GM12878 (cell line): ENCODE data around the gene SH2D2A. TPM values are rescaled to one million over a fixed set of nuclear protein-coding genes. Genes with fewer than 3 reads are reported as not detected.
A peak's percentile ranks its signal among the peaks of the same experiment; 100 is the strongest.

Source experiments
- ATAC-seq: fragments of 200-7000 bp; cut with Tn5 transposase; 3 replicates; pipeline ENCODE4 v1.9.1; 2020; ENCODE audit warnings: mild to moderate bottlenecking, moderate library complexity
- BruUV-seq: library from RNA; stranded (reverse); fragments of 400-500 nt; replicated peaks from 2 replicates; lab custom pipeline; 2021; lab: Mats Ljungman, UMichigan
- CTCF ChIA-PET: fragments of 300-600 bp; sonication (Branson Sonifier 250); formaldehyde crosslinking; extraction: SDS; loops from one replicate; lab custom pipeline; 2021; ENCODE audit warnings: inconsistent platforms; lab: Yijun Ruan, JAX
- POLR2A ChIA-PET: fragments of 350-600 bp; formaldehyde crosslinking; extraction: SDS; loops from one replicate; lab custom pipeline; 2021; ENCODE audit warnings: inconsistent platforms; lab: Charles Lee
- RAD21 ChIA-PET: fragments of 300-600 bp; sonication (Branson Sonifier 250); formaldehyde crosslinking; loops from one replicate; lab custom pipeline; 2023; ENCODE audit warnings: antibody characterized with exemption; ENCODE audit not compliant: unreplicated experiment; lab: Charles Lee
- SMC1A ChIA-PET: fragments of 300-600 bp; sonication (Branson Sonifier 250); formaldehyde crosslinking; loops from one replicate; lab custom pipeline; 2023; ENCODE audit not compliant: unreplicated experiment, uncharacterized antibody; lab: Charles Lee
- DNase-seq: peaks from one replicate; pipeline ENCODE4 v3.0.0-alpha.2; 2011; ENCODE audit warnings: low read depth, low spot score
- FAIRE-seq: peaks from 3 replicates; lab custom pipeline; 2011; peaks lifted over from hg19 to GRCh38; lab: Jason Lieb, UNC
- H2AFZ ChIP-seq: 2 replicates; pipeline ENCODE4 v1.6.0; 2011; ENCODE audit warnings: low read depth, low read length, control low read depth; ENCODE audit not compliant: control insufficient read depth
- H3K27ac ChIP-seq: 2 replicates; pipeline ENCODE4 v1.5.1; 2011; ENCODE audit warnings: control low read depth; ENCODE audit not compliant: control insufficient read depth, insufficient read depth
- H3K27me3 ChIP-seq, 2 experiments: replicated peaks in 1 of 2; 2 replicates each; pipeline versions ENCODE4 v1.6.0 to v1.6.1; 2011; ENCODE audit warnings: low read length in 1 of 2; ENCODE audit not compliant: control insufficient read depth in 2 of 2, insufficient read depth in 2 of 2
- H3K36me3 ChIP-seq, 2 experiments: 2 replicates each; pipeline ENCODE4 v1.5.1; 2011; ENCODE audit warnings: low read length in 1 of 2; ENCODE audit not compliant: control insufficient read depth in 2 of 2, insufficient read depth in 2 of 2
- H3K4me1 ChIP-seq: 2 replicates; pipeline ENCODE4 v1.6.1; 2011; ENCODE audit warnings: mild to moderate bottlenecking, low read length, moderate library complexity, mixed read lengths; ENCODE audit not compliant: control insufficient read depth, insufficient read depth
- H3K4me2 ChIP-seq: 2 replicates; pipeline ENCODE4 v1.6.0; 2011; ENCODE audit warnings: control low read depth; ENCODE audit not compliant: control insufficient read depth, insufficient read depth
- H3K4me3 ChIP-seq: fragments of 200-600 bp; sonication (generic); 2 replicates; pipeline ENCODE4 v1.5.1; 2016
- H3K79me2 ChIP-seq: 2 replicates; pipeline ENCODE4 v1.6.0; 2011; ENCODE audit warnings: low read length; ENCODE audit not compliant: control insufficient read depth, insufficient read depth
- H3K9ac ChIP-seq: 2 replicates; pipeline ENCODE4 v1.8.0; 2011; ENCODE audit warnings: low read length, control low read depth, mixed read lengths; ENCODE audit not compliant: control insufficient read depth, insufficient read depth
- H3K9me3 ChIP-seq: replicated peaks from 3 replicates; pipeline ENCODE4 v1.5.1; 2011; ENCODE audit warnings: mild to moderate bottlenecking, low read length; ENCODE audit not compliant: control insufficient read depth, insufficient read depth
- H4K20me1 ChIP-seq: 2 replicates; pipeline ENCODE4 v1.6.0; 2011; ENCODE audit not compliant: control insufficient read depth, insufficient read depth
- CHD1 ChIP-seq: IDR thresholded peaks from 2 replicates; pipeline ENCODE4 v1.6.1; 2012; ENCODE audit warnings: low read depth, low read length, improper control_type of control experiment
- IKZF1 ChIP-seq: fragments of 450-650 bp; conservative IDR thresholded peaks from 2 replicates; pipeline ENCODE4 v1.6.1; 2017; ENCODE audit warnings: antibody characterized with exemption, mild to moderate bottlenecking
- POLR2A ChIP-seq: IDR thresholded peaks from 2 replicates; pipeline ENCODE4 v1.6.1; 2011; ENCODE audit warnings: low read depth, mild to moderate bottlenecking, low read length
- POLR2AphosphoS5 ChIP-seq: IDR thresholded peaks from 2 replicates; pipeline ENCODE4 v1.6.1; 2011; ENCODE audit warnings: mild to moderate bottlenecking, low read length, inconsistent platforms
- SIN3A ChIP-seq: IDR thresholded peaks from 2 replicates; pipeline ENCODE4 v1.6.1; 2012; ENCODE audit warnings: low read depth, low read length, improper control_type of control experiment
- YBX1 ChIP-seq: fragments of 450-650 bp; IDR thresholded peaks from 2 replicates; pipeline ENCODE4 v1.6.1; 2016; ENCODE audit warnings: antibody characterized with exemption
- WGBS: methylation state at CpG from one replicate; pipeline ENCODE4 v1.1.6; 2016; ENCODE audit warnings: low lambda C conversion rate; ENCODE audit not compliant: insufficient replicate concordance, insufficient coverage; ENCODE audit errors: missing lambda C conversion rate; 5-methylcytosine and 5-hydroxymethylcytosine counted together
- in situ Hi-C: fragments of 300-500 bp; cut with MboI; formaldehyde crosslinking; loops from 9 replicates; pipeline ENCODE4 v1.14.3; 2018; ENCODE audit warnings: mixed read lengths
- intact Hi-C: fragments of 100-400 bp; cut with micrococcal nuclease; formaldehyde crosslinking; loops from one replicate; pipeline ENCODE4 v1.14.2; 2022; ENCODE audit not compliant: unreplicated experiment
- polyA plus RNA-seq, 11 experiments: library from polyadenylated mRNA; depleted of rRNA in 4 of 11; unstranded in 6 of 11; stranded (reverse) in 5 of 11; fragments of >200 nt; fragmentation: Nextera tagmentation in 4 of 11; fragmentation: Illumina TruSeq in 1 of 11; extraction: Ambion mirVana in 4 of 11; extraction: Trizol in 1 of 11; gene quantifications; 1 replicate in 1 of 11; 2 replicates in 10 of 11; pipeline versions ENCODE4 v1.2.1 to v1.2.3, GENCODE V29; 2011 to 2016; ENCODE audit warnings: inconsistent platforms in 2 of 11, missing spikeins in 2 of 11, low read depth in 1 of 11
- total RNA-seq, 4 experiments: library from RNA; depleted of rRNA in 3 of 4; stranded (reverse); fragments of >200 nt in 3 of 4; fragmentation: Illumina TruSeq in 1 of 4; extraction: Trizol in 1 of 4; gene quantifications; 2 replicates each; pipeline versions ENCODE4 v1.2.1 to v1.2.3, GENCODE V29; 2013 to 2021

The SH2D2A gene
- total and polyA plus RNA-seq, 10 of the 15 experiments (the other 5 are each of a cell fraction or from before 2014, with no cell fraction given): 0.72 to 15.9 (median 7.0) TPM

DNA sequence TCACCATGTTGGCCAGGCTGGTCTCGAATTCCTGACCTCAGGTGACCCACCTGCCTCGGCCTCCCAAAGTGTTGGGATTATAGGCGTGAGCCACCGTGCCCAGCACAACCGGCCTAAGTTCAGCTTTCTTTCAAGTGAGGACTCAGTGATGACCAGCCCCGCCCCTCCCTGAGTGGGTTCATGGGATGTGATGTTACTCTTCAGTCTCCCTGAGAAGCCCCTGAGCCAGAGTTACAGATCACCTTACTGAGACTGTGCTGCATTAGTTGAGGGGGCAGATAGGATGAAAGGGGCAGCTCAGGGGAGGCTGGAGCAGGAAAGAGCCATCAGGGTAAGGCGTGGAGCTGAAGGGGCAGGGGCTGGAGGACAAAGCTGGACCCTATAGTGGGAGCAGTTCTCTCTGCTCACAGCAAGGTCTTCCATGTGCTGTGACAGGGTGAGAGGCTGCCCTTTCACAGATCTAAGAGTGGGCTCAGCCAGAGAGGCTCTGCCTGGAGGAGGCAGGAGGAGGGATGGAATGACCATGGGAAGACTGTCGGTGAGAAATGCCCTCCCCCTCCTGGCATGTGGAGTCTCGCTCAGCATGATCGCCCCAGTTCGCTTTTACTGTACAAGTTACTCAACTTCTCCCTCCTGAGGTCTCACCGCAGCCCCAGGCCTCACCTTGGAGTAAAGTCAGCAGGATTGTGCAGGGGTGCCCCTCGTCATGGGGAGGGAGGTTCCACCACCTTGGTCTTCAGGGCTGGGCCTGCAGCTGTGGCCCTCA, 13.4 kb downstream of the SH2D2A start:
- DNase-seq (no peak), FAIRE-seq (no peak), ATAC-seq (no peak)
- no peaks in the 10 kb centered on the region for H3K9me3 ChIP-seq
- in situ Hi-C loops (loop anchor here (5.0 kb wide), 1 partner anchor 59 kb away; the partner anchor contains the start of gene NTRK1), intact Hi-C loops (no loop called here)
- no TSS peak for BruUV-seq
- no peaks in the 10 kb centered on the region for H3K27me3 ChIP-seq
- no peak overlapping the region for H3K4me3 ChIP-seq
- H4K20me1 ChIP-seq: no peaks in the 10 kb centered on the region
- no peaks in the 10 kb centered on the region for H3K79me2 ChIP-seq
- WGBS: 76% methylated on average over 13 of the region's 13 CpGs
- POLR2A ChIA-PET: interaction anchor here (0.5 to 0.6 kb wide), 2 partner anchors 14 to 100 kb away, joined by 3 read pairs; partner anchors contain the start of gene SH2D2A
- no peak overlapping the region for H3K27ac ChIP-seq
- H3K9ac ChIP-seq: no peak overlapping the region
- H3K4me1 ChIP-seq: peaks cover 18% of the 10 kb centered on the region
- no peak for TF ChIP-seq SIN3A
- TF ChIP-seq POLR2A: peak; percentile 16; the same call in 1 of the 2 replicates
- TF ChIP-seq, all 136 proteins: peak for 1
- no peak overlapping the region for H3K4me2 ChIP-seq
- H2AFZ ChIP-seq: no peak overlapping the region
- RAD21 ChIA-PET: interaction anchor here (4.4 to 11.9 kb wide), 2 partner anchors 57 to 77 kb away, joined by 19 to 115 read pairs; partner anchors contain the start of genes INSRR and NTRK1
- CTCF ChIA-PET: interaction anchor here (0.7 to 9.7 kb wide), 5 partner anchors 11 to 77 kb away, joined by 4 to 206 read pairs (median 5); partner anchors contain the start of genes INSRR and NTRK1
- H3K36me3 ChIP-seq: peaks cover 10 to 12% of the 10 kb centered on the region in 2 experiments; a peak in 3 of 4 replicates
- SMC1A ChIA-PET: interaction anchor here (0.8 kb wide), 1 partner anchor 10 kb away, joined by 3 read pairs; no protein-coding TSS in a partner anchor

GRCh38 chr1:156802421-156802935, 14.2 kb downstream of the SH2D2A start:
- TF ChIP-seq YBX1 (no peak), IKZF1 (no peak), POLR2AphosphoS5 (peak; percentile 4; the same call in 1 of the 2 replicates), CHD1 (no peak)
- Histone ChIP-seq H3K9me3 (no peaks in the 10 kb centered on the region), H3K27ac (no peak overlapping the region), H3K79me2 (no peaks in the 10 kb centered on the region), H3K27me3 (no peaks in the 10 kb centered on the region), H2AFZ (no peak overlapping the region), H3K9ac (no peak overlapping the region), H3K4me3 (no peak overlapping the region), H4K20me1 (no peaks in the 10 kb centered on the region), H3K36me3 (peaks cover 15 to 19% of the 10 kb centered on the region in 2 experiments), H3K4me1 (peaks cover 11% of the 10 kb centered on the region), H3K4me2 (no peak overlapping the region)
- SMC1A ChIA-PET: interaction anchor here (0.8 to 4.9 kb wide), 2 partner anchors 11 to 58 kb away, joined by 3 to 41 read pairs; partner anchors contain the start of genes INSRR and NTRK1
- CTCF ChIA-PET: interaction anchor here (0.5 to 9.7 kb wide), 5 partner anchors 36 to 209 kb away, joined by 3 to 206 read pairs (median 4); partner anchors contain the start of genes INSRR and NTRK1
- DNase-seq (no peak), ATAC-seq (no peak), FAIRE-seq (no peak)
- RAD21 ChIA-PET: interaction anchor here (4.4 to 11.9 kb wide), 2 partner anchors 58 to 77 kb away, joined by 19 to 115 read pairs; partner anchors contain the start of genes INSRR and NTRK1
- POLR2A ChIA-PET: interaction anchor here (0.5 to 0.7 kb wide), 2 partner anchors 12 to 100 kb away, joined by 3 read pairs; no protein-coding TSS in a partner anchor
- in situ Hi-C loops: loop anchor here (5.0 kb wide), 1 partner anchor 60 kb away; the partner anchor contains the start of gene NTRK1
- no TSS peak for BruUV-seq
- intact Hi-C loops: no loop called here
- 89% methylated on average over 8 of the region's 8 CpGs for WGBS
